Heart right ventricle (tissue), 16 donors: ENCODE measurements around the gene SCG5. TPM values are rescaled to one million over a fixed set of nuclear protein-coding genes. Genes with fewer than 3 reads are reported as not detected.

Experiments
- ATAC-seq, 8 donors: fragments of 200-7000 bp; cut with Tn5 transposase; one replicate each; pipeline ENCODE4 v1.9.1; 2020; ENCODE audit warnings: mild to moderate bottlenecking in 8 of 8, moderate library complexity in 8 of 8, moderate number of reproducible peaks in 1 of 8
- DNase-seq, 2 donors: peaks; one replicate each; pipeline ENCODE4 v3.0.0-alpha.2; 2020
- H3K27ac ChIP-seq, 10 donors: fragments of 200-600 bp; sonication (generic) in 2 of 10; one replicate each; pipeline versions ENCODE4 v1.5.0 to v1.8.0; 2020 to 2022; ENCODE audit warnings: mild to moderate bottlenecking in 3 of 10
- H3K27me3 ChIP-seq, 7 donors: fragments of 200-600 bp; one replicate each; pipeline ENCODE4 v1.8.0; 2021 to 2022; ENCODE audit warnings: mild to moderate bottlenecking in 2 of 7
- H3K36me3 ChIP-seq, 9 donors: fragments of 200-600 bp; sonication (generic) in 1 of 9; one replicate each; pipeline versions ENCODE4 v1.5.0 to v1.8.0; 2020 to 2022; ENCODE audit warnings: mild to moderate bottlenecking in 2 of 9
- H3K4me1 ChIP-seq, 9 donors: fragments of 200-600 bp; sonication (generic) in 1 of 9; one replicate each; pipeline versions ENCODE4 v1.5.0 to v1.8.0; 2020 to 2022; ENCODE audit warnings: mild to moderate bottlenecking in 4 of 9
- H3K4me3 ChIP-seq, 10 donors: fragments of 200-600 bp; sonication (generic) in 2 of 10; one replicate each; pipeline versions ENCODE4 v1.5.0 to v1.8.0; 2020 to 2022; ENCODE audit warnings: mild to moderate bottlenecking in 7 of 10, moderate library complexity in 2 of 10
- H3K9me3 ChIP-seq, 11 donors: fragments of 200-600 bp in 10 of 11; sonication (generic) in 2 of 11; one replicate each; pipeline versions ENCODE4 v1.5.0 to v1.8.0; 2013 to 2022; ENCODE audit warnings: mild to moderate bottlenecking in 2 of 11, control low read depth in 1 of 11, moderate library complexity in 1 of 11
- WGBS, 2 donors: extraction: QIAGEN DNeasy Blood & Tissue Kit; methylation state at CpG; one replicate each; pipeline ENCODE4 v1.1.7; 2013; ENCODE audit warnings: inconsistent platforms in 1 of 2; 5-methylcytosine and 5-hydroxymethylcytosine counted together
- intact Hi-C, 10 donors: fragments of 100-400 bp; cut with DNase I; formaldehyde crosslinking; loops; one replicate each; pipeline versions ENCODE4 v1.11.1 to v1.14.2; 2022
- polyA plus RNA-seq, 2 donors: library from polyadenylated mRNA; stranded (reverse); fragments of 200-250 nt; gene quantifications; one replicate each; pipeline ENCODE4 v1.2.3, GENCODE V29; 2013
- total RNA-seq, 10 donors: library from RNA; stranded (reverse); fragmentation: NEBNext Ultra II Directional in 3 of 10; extraction: Animal tissue kit (Norgen Biotek cat#: 25700) in 3 of 10; gene quantifications; one replicate each; pipeline versions ENCODE4 v1.2.1 to v1.2.4, GENCODE V29; 2021 to 2023
- TF ChIP-seq, protein P1 (sequence below), 9 donors: fragments of 200-600 bp; sonication (generic) in 2 of 9; IDR thresholded peaks; one replicate each; pipeline versions ENCODE4 v1.5.0 to v1.8.0; 2021 to 2022; ENCODE audit warnings: antibody characterized with exemption in 9 of 9, mild to moderate bottlenecking in 5 of 9, moderate library complexity in 1 of 9
- donor health status: Arrhythmogenic right ventricular cardiomyopathy.
- donor health status: ischemic (EF 13 %, LVEDD 7.1; RV severe dilation, severe dysfunction).
- donor health status: healthy with polysubstance abuse.
- donor health status: DM: no; HTN: yes; CAD: no.
- donor health status: DM: no; HTN: no; CAD: no.
- donor health status: ischemic (EF 25% LVEDD 6.9; RV normal size, moderate dysfunction).
- donor health status: ischemic (EF 25% LVEDD 5.7; RV mildly dilated, moderate dysfunction).
- donor health status: healthy.
- donor health status: DM: yes; HTN: yes; CAD: no.
- donor health status: Ischemic cardiomyopathy.
- donor health status: ischemic (EF 35%, LVEDD 5.7; RV mildly dilated, moderate dysfunction).
- donor health status: nonischemic (EF 11% LVEDD 7.7; RV severe dilation, severe dysfunction).
- donor health status: DM: yes; HTN: yes; CAD: no.
- donor health status: PGD.
- donor health status: ischemic (EF 29% LVEDD 5.4; RV normal size, mild dysfunction).
- donor health status: nonischemic (EF 23%, LVEDD 6.1; RV moderate dilation, normal function).

SCG5 gene
- total and polyA plus RNA-seq, 12 donors, result 0.23 to 1.1 (median 0.51) TPM; not detected in 6

DNA sequence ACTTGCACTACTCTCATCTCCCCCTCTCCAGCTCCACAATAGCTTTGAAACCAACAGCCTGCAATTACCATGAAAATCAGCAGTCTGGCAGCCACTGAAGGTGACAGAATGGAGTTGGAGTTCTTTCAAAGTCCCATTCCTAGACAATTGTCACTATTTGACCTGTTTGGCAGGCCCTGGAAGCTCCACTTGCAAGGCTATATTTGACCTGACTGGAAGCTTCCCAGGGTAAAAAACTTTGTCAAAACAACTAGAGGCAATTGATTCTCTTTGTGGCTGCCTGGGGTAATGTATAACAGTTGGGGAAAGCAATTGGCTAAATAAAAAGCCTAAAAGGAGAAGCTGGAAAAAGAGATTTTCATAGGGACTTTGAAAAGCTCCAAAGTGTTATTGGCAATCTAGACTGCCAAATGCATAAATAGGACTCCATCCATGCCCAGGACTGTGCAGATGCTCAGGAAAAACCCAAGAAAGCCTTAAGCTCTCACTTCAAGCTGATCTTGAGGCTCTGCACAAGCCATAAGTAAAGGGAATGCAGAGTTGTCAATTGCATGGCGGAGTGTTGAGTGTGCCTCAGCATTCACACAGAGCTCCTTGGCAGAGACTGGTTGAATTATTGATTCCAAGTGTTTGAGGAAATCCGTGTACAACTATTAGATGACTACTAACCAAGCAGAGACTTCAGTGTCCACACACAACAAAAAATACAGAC is 94.6 kb downstream of the SCG5 start:
- ATAC-seq (no peak), DNase-seq (no peak)
- TF ChIP-seq, protein P1, sequence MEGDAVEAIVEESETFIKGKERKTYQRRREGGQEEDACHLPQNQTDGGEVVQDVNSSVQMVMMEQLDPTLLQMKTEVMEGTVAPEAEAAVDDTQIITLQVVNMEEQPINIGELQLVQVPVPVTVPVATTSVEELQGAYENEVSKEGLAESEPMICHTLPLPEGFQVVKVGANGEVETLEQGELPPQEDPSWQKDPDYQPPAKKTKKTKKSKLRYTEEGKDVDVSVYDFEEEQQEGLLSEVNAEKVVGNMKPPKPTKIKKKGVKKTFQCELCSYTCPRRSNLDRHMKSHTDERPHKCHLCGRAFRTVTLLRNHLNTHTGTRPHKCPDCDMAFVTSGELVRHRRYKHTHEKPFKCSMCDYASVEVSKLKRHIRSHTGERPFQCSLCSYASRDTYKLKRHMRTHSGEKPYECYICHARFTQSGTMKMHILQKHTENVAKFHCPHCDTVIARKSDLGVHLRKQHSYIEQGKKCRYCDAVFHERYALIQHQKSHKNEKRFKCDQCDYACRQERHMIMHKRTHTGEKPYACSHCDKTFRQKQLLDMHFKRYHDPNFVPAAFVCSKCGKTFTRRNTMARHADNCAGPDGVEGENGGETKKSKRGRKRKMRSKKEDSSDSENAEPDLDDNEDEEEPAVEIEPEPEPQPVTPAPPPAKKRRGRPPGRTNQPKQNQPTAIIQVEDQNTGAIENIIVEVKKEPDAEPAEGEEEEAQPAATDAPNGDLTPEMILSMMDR (IDR thresholded peaks at IDR 0.05), result no peak
- peaks cover 0 to 17% (median 0%) of the 10 kb centered on the region in 11 donors for H3K9me3 ChIP-seq
- no peak overlapping the region for H3K4me3 ChIP-seq
- intact Hi-C loops, result no loop called here
- peaks cover 0 to 28% (median 10%) of the 10 kb centered on the region in 7 donors for H3K27me3 ChIP-seq
- H3K4me1 ChIP-seq, result no peaks in the 10 kb centered on the region
- H3K36me3 ChIP-seq, result no peaks in the 10 kb centered on the region
- WGBS, 2 donors, result 80% methylated on average over 2 of the region's 2 CpGs
- H3K27ac ChIP-seq, result no peak overlapping the region

DNA sequence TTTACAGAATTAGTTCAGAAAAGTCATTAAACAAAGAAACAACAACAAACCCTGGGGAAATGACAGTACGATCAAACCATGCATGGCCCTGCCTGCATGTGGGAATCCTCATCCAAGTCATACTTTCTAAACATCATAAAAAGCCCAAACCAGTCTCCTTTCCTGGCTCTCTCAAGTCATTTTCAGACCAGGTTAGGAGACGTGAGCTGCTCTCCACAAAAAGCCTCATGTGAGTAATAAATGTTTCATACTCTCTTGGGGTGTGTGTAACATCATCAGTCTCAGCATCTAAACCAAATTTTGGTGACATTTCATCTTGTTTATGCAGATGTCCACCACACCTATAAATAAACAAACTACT is 95.2 kb downstream of the SCG5 start:
- intact Hi-C loops, result no loop called here
- peaks cover 0 to 23% (median 5%) of the 10 kb centered on the region in 7 donors for H3K27me3 ChIP-seq
- no peaks in the 10 kb centered on the region for H3K36me3 ChIP-seq
- H3K4me3 ChIP-seq, result no peak overlapping the region
- no peak for DNase-seq
- 72 to 82% methylated on average over 2 of the region's 2 CpGs for WGBS, 2 donors
- ATAC-seq, result no peak
- H3K27ac ChIP-seq, result no peak overlapping the region
- H3K9me3 ChIP-seq, result peaks cover 0 to 21% (median 0%) of the 10 kb centered on the region in 11 donors
- TF ChIP-seq, protein P1 (IDR thresholded peaks at IDR 0.05), result no peak
- H3K4me1 ChIP-seq, result no peaks in the 10 kb centered on the region

DNA sequence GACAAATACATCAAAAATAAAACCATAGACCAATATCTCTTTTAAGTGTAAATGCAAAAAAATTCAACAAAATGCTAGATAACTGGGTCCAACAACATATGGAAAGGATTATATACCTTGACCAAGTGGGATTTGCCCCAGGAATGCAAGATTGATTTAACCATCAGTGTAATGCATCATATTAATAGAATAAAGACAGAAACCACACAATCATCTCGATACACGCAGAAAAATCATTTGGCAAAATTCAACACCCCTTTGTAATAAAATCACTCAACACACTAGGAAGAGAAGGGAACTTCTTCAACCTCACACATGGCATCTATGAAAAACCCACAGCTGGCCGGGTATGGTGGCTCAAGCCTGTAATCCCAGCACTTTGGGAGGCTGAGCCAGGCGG is 95.8 kb downstream of the SCG5 start:
- TF ChIP-seq, protein P1 (IDR thresholded peaks at IDR 0.05), result no peak
- DNase-seq (no peak), ATAC-seq (no peak)
- Histone ChIP-seq H3K9me3 (peaks cover 0 to 27% (median 0%) of the 10 kb centered on the region in 11 donors), H3K27me3 (peaks cover 0 to 18% (median 0%) of the 10 kb centered on the region in 7 donors), H3K27ac (no peak overlapping the region), H3K4me1 (no peaks in the 10 kb centered on the region), H3K36me3 (no peaks in the 10 kb centered on the region), H3K4me3 (no peak overlapping the region)
- WGBS, 2 donors, result 88 to 91% methylated on average over 4 of the region's 4 CpGs
- intact Hi-C loops, result no loop called here

DNA sequence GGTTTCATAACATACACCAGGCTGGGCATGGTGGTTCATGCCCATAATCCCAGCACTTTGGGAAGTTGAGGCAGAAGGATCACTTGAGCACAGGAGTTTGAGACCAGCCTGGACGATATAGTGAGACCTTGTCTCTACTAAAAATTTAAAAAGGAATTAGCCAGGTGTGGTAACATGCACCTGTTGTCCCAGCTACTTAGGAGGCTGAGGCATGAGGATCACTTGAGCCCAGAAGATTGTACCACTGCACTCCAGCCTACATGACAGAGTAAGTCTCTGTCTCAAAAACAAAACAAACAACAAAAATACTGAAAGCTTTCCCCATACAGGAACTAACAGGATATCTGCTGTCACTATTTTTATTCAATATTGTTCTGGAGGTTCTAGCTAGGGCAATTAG is 97.2 kb downstream of the SCG5 start:
- DNase-seq (no peak), ATAC-seq (no peak)
- H3K9me3 ChIP-seq, result peaks cover 0 to 31% (median 0%) of the 10 kb centered on the region in 11 donors
- H3K4me1 ChIP-seq, result no peaks in the 10 kb centered on the region
- H3K27ac ChIP-seq, result no peak overlapping the region
- intact Hi-C loops, result no loop called here
- peaks cover 0 to 12% (median 0%) of the 10 kb centered on the region in 7 donors for H3K27me3 ChIP-seq
- 69 to 73% methylated on average over 1 of the region's 1 CpG for WGBS, 2 donors
- H3K4me3 ChIP-seq, result no peak overlapping the region
- H3K36me3 ChIP-seq, result no peaks in the 10 kb centered on the region
- TF ChIP-seq, protein P1 (IDR thresholded peaks at IDR 0.05), result no peak
